Testis (tissue), 3 donors: ENCODE data around the gene PIGB. TPM values are rescaled to one million over a fixed set of nuclear protein-coding genes. Genes with fewer than 3 reads are reported as not detected.

Experiments used
- DNase-seq: peaks from one replicate; pipeline ENCODE4 v3.0.0-alpha.2; 2019
- H3K27ac ChIP-seq, 2 donors: fragments of 200-600 bp; sonication (generic); one replicate each; pipeline ENCODE4 v1.5.1; 2019
- H3K27me3 ChIP-seq: fragments of 200-600 bp; sonication (generic); one replicate; pipeline ENCODE4 v1.5.1; 2019
- H3K36me3 ChIP-seq: fragments of 200-600 bp; sonication (generic); one replicate; pipeline ENCODE4 v1.5.1; 2017; ENCODE audit warnings: low read depth; ENCODE audit errors: missing control alignments
- H3K4me1 ChIP-seq: fragments of 200-600 bp; sonication (generic); one replicate; pipeline ENCODE4 v1.5.1; 2019
- H3K4me3 ChIP-seq, 2 donors: fragments of 200-600 bp; sonication (generic); one replicate each; pipeline ENCODE4 v1.5.1; 2017 to 2019
- H3K9me3 ChIP-seq: fragments of 200-600 bp; sonication (generic); one replicate; pipeline ENCODE4 v1.5.1; 2017
- POLR2A ChIP-seq: fragments of 450-650 bp; IDR thresholded peaks from one replicate; pipeline ENCODE4 v1.6.1; 2017; ENCODE audit warnings: antibody characterized with exemption, mild to moderate bottlenecking, moderate library complexity
- WGBS, 2 donors: methylation state at CpG; one replicate each; pipeline ENCODE4 v1.1.5; 2018; 5-methylcytosine and 5-hydroxymethylcytosine counted together
- intact Hi-C: fragments of 100-400 bp; cut with DNase I; formaldehyde crosslinking; loops from one replicate; pipeline ENCODE4 v1.15.1; 2023; ENCODE audit warnings: low total_unique reads
- polyA plus RNA-seq: library from polyadenylated mRNA; stranded (reverse); fragments of 350-450 nt; fragmentation: Illumina TruSeq; extraction: RNeasy Lipid Tissue Mini Kit (QIAGEN cat#74804); gene quantifications from one replicate; pipeline ENCODE4 v1.2.3, GENCODE V29; 2014; ENCODE audit warnings: low read depth, low replicate concordance; ENCODE audit not compliant: insufficient read depth
- total RNA-seq, 2 donors: library from RNA; depleted of rRNA; stranded (reverse); fragments of >200 nt; gene quantifications; one replicate each; pipeline ENCODE4 v1.2.3, GENCODE V29; 2016
- TF ChIP-seq, protein P1 (sequence below), 3 experiments: fragments of 450-650 bp in 2 of 3; fragments of 200-600 bp in 1 of 3; sonication (generic) in 1 of 3; IDR thresholded peaks; one replicate each; pipeline ENCODE4 v1.5.1; 2016 to 2019; ENCODE audit warnings: antibody characterized with exemption in 3 of 3, mild to moderate bottlenecking in 2 of 3, moderate library complexity in 1 of 3

The PIGB gene
- total and polyA plus RNA-seq, 3 donors from 2014 or later: 12.8 to 14.3 (median 13.7) TPM

DNA sequence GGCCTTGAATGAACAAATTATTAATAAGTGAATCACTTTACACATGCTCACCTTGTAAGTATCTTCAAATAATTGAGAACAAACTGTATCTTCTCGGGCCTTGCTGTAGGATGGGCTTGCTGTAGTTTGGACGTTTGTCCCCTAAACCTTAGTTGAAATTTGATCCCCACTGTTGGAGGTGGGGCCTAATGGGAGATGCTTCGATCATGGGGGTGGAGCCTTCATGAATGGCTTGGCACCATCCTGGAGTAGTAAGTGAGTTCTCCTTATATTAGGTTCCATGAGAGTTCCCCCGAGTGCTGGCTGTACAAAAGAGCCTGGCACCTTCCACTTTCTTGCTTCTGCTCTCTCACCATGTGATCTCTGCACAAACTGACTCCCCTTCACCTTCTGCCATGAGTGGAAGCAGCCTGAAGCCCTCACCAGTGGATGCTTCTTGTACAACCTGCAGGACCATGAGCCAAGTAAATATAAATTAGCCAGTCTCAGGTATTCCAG is 29.3 kb downstream of the PIGB start:
- DNase-seq: no peak

DNA sequence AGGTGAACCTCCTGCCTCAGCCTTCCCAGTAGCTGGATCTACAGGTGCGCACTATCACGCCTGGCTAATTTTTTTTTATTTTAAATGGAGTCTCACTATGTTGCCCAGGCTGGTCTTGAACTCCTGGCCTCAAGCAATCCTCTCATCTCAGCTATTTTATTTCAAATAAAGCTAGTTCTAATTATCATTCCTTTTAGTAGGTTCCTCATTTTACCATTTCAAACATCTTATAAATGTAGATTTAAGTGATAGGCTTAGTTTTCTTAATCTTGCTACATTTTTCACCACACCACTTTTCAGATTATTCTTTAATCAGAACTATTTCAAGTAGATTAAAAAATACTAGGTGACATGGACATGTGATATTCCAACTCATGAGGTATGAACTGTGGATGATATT is 30.3 kb downstream of the PIGB start:
- H3K4me3 ChIP-seq: no peak overlapping the region
- H3K27ac ChIP-seq: no peak overlapping the region
- no peaks in the 10 kb centered on the region for H3K36me3 ChIP-seq
- H3K9me3 ChIP-seq: no peaks in the 10 kb centered on the region
- H3K27me3 ChIP-seq: no peaks in the 10 kb centered on the region
- TF ChIP-seq, protein P1, sequence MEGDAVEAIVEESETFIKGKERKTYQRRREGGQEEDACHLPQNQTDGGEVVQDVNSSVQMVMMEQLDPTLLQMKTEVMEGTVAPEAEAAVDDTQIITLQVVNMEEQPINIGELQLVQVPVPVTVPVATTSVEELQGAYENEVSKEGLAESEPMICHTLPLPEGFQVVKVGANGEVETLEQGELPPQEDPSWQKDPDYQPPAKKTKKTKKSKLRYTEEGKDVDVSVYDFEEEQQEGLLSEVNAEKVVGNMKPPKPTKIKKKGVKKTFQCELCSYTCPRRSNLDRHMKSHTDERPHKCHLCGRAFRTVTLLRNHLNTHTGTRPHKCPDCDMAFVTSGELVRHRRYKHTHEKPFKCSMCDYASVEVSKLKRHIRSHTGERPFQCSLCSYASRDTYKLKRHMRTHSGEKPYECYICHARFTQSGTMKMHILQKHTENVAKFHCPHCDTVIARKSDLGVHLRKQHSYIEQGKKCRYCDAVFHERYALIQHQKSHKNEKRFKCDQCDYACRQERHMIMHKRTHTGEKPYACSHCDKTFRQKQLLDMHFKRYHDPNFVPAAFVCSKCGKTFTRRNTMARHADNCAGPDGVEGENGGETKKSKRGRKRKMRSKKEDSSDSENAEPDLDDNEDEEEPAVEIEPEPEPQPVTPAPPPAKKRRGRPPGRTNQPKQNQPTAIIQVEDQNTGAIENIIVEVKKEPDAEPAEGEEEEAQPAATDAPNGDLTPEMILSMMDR (IDR thresholded peaks at IDR 0.05): no peak
- no peak for TF ChIP-seq POLR2A
- intact Hi-C loops: no loop called here
- H3K4me1 ChIP-seq: no peaks in the 10 kb centered on the region
- 95 to 96% methylated on average over 2 of the region's 2 CpGs for WGBS, 2 donors
- no peak for DNase-seq

More for the DNA sequence above, 29.3 kb downstream of the PIGB start:
- intact Hi-C loops: no loop called here
- TF ChIP-seq, protein P1 (IDR thresholded peaks at IDR 0.05): no peak
- no peak for TF ChIP-seq POLR2A
- H3K4me3 ChIP-seq: no peak overlapping the region
- no peak overlapping the region for H3K27ac ChIP-seq
- 63 to 72% methylated on average over 4 of the region's 4 CpGs for WGBS, 2 donors
- H3K27me3 ChIP-seq: no peaks in the 10 kb centered on the region
- no peaks in the 10 kb centered on the region for H3K36me3 ChIP-seq
- no peaks in the 10 kb centered on the region for H3K4me1 ChIP-seq
- H3K9me3 ChIP-seq: no peaks in the 10 kb centered on the region

- no peaks in the 10 kb centered on the region for H3K4me1 ChIP-seq
- intact Hi-C loops: no loop called here
- 76 to 79% methylated on average over 2 of the region's 2 CpGs for WGBS, 2 donors
- TF ChIP-seq, protein P1 (IDR thresholded peaks at IDR 0.05): no peak
- TF ChIP-seq POLR2A: no peak
- H3K27me3 ChIP-seq: no peaks in the 10 kb centered on the region
- no peak overlapping the region for H3K27ac ChIP-seq
- no peak overlapping the region for H3K4me3 ChIP-seq
- DNase-seq: no peak
- no peaks in the 10 kb centered on the region for H3K36me3 ChIP-seq
- H3K9me3 ChIP-seq: no peaks in the 10 kb centered on the region
These were observed 34.0 kb downstream of the PIGB start for GRCh38 chr15:55353025-55353424.

DNA sequence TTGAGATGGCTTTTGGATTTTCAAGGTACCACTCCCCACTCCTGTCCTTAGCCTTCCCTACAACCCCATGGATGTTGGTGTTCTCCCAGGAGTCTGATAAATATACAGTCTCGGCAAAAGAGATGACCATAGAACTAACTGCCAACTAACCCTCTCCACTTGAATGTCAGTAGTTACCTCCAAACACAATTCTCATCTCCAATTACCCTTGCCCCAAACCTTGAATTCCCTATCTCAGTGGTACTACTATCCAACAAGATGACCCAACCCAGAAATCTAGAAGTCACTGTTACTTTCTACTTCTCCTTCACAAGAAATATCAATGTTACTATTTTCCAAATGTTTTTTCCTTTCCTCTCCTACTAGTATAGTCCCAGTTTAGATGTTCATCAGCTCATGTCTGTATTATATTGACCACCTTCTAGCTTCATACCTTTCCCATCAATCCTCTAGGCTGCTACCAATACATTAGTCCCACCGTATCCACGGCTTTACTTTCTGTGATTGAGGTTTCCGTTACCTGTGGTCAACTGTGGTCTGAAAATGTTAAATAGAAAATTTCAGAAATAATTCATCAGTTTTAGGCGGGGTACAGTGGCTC is 38.1 kb downstream of the PIGB start:
- Histone ChIP-seq H3K4me3 (no peak overlapping the region), H3K27me3 (no peaks in the 10 kb centered on the region), H3K27ac (no peak overlapping the region), H3K36me3 (no peaks in the 10 kb centered on the region), H3K4me1 (no peaks in the 10 kb centered on the region), H3K9me3 (no peaks in the 10 kb centered on the region)
- TF ChIP-seq POLR2A: no peak
- TF ChIP-seq, protein P1 (IDR thresholded peaks at IDR 0.05): no peak
- no peak for DNase-seq
- intact Hi-C loops: no loop called here
- WGBS, 2 donors: 95 to 97% methylated on average over 5 of the region's 5 CpGs

DNA sequence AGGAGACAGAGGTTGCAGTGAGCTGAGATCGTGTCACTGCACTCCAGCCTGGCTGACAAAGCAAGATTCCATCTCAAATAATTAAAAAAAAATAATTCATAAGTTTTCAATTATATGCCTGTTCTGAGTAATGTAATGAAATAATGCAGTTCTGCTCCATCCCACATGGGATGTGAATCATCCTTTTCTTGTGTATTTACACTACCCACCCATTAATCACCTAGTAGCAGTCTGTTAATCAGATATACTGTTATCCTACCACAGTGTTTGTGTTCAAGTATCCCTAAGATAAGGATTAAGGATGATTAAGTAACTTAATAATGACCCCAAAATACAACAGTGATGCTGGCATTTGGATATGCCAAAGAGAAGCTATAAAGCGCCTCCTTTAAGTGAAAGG is 38.8 kb downstream of the PIGB start:
- H3K27ac ChIP-seq: no peak overlapping the region
- H3K4me3 ChIP-seq: no peak overlapping the region
- no peaks in the 10 kb centered on the region for H3K4me1 ChIP-seq
- DNase-seq: no peak
- intact Hi-C loops: no loop called here
- WGBS, 2 donors: 95 to 98% methylated on average over 2 of the region's 2 CpGs
- no peaks in the 10 kb centered on the region for H3K9me3 ChIP-seq
- no peaks in the 10 kb centered on the region for H3K27me3 ChIP-seq
- no peak for TF ChIP-seq POLR2A
- TF ChIP-seq, protein P1 (IDR thresholded peaks at IDR 0.05): no peak
- H3K36me3 ChIP-seq: no peaks in the 10 kb centered on the region
